HCT116 (cell line): ENCODE data around the gene THBS3. TPM values are rescaled to one million over a fixed set of nuclear protein-coding genes. Genes with fewer than 3 reads are reported as not detected.

Source experiments
- ATAC-seq: fragments of 200-7000 bp; cut with Tn5 transposase; 2 replicates; pipeline ENCODE4 v1.9.1; 2020; ENCODE audit warnings: mild to moderate bottlenecking, moderate library complexity
- BruUV-seq: library from RNA; stranded (reverse); fragments of 400-500 nt; replicated peaks from 2 replicates; lab custom pipeline; 2021; lab: Mats Ljungman, UMichigan
- CTCF ChIA-PET: fragments of 300-600 bp; sonication (Branson Sonifier 250); formaldehyde crosslinking; loops from one replicate; lab custom pipeline; 2021; ENCODE audit warnings: antibody characterized with exemption; lab: Charles Lee
- POLR2A ChIA-PET: fragments of 300-600, 350-600 bp; sonication (Branson Sonifier 250); formaldehyde crosslinking; loops from one replicate; lab custom pipeline; 2021; ENCODE audit warnings: antibody characterized with exemption; lab: Charles Lee
- RAD21 ChIA-PET, 2 experiments: fragments of 300-600 bp; sonication (Branson Sonifier 250); formaldehyde crosslinking; loops; one replicate each; lab custom pipeline; 2023; ENCODE audit warnings: low total read pairs in 2 of 2; ENCODE audit not compliant: uncharacterized antibody in 2 of 2, unreplicated experiment in 2 of 2, low non-redundant PET in 1 of 2; lab: Charles Lee
- DNase-seq: peaks from one replicate; pipeline ENCODE4 v3.0.0-alpha.2; 2010; ENCODE audit warnings: low read depth, low spot score
- H2AFZ ChIP-seq: fragments of 200-600 bp; shearing (Covaris generic), sonication (generic); 2 replicates; pipeline ENCODE4 v1.6.1; 2017; ENCODE audit warnings: low read depth, mixed run types, mixed read lengths, antibody characterized with exemption, low read length; ENCODE audit not compliant: poor library complexity, severe bottlenecking
- H3K27ac ChIP-seq: 2 replicates; pipeline ENCODE4 v1.5.1; 2012; ENCODE audit warnings: low read depth, low read length
- H3K27me3 ChIP-seq: fragments of 200-600 bp; sonication (generic); 2 replicates; pipeline ENCODE4 v1.6.1; 2016; ENCODE audit warnings: mixed run types, low read length, mixed read lengths; ENCODE audit not compliant: insufficient read depth
- H3K36me3 ChIP-seq, 2 experiments: fragments of 200-500 bp in 1 of 2; fragments of 200-600 bp in 1 of 2; sonication (Bioruptor generic) in 1 of 2; sonication (generic) in 1 of 2; 2 replicates each; pipeline versions ENCODE4 v1.5.1 to v1.6.1; 2014 to 2016; ENCODE audit warnings: low read length in 2 of 2, inconsistent platforms in 1 of 2, mixed read lengths in 1 of 2, mixed run types in 1 of 2; ENCODE audit not compliant: insufficient read depth in 2 of 2, control insufficient read depth in 1 of 2
- H3K4me1 ChIP-seq, 2 experiments: fragments of 200-600 bp in 1 of 2; sonication (generic) in 1 of 2; 2 replicates each; pipeline versions ENCODE4 v1.5.1 to v1.6.1; 2012 to 2017; ENCODE audit warnings: low read length in 2 of 2, inconsistent platforms in 1 of 2, mild to moderate bottlenecking in 1 of 2, mixed read lengths in 1 of 2, mixed run types in 1 of 2, moderate library complexity in 1 of 2; ENCODE audit not compliant: insufficient read depth in 2 of 2, control insufficient read depth in 1 of 2
- H3K4me2 ChIP-seq: fragments of 200-600 bp; sonication (generic); 2 replicates; pipeline ENCODE4 v1.6.1; 2017; ENCODE audit warnings: mixed run types, low read length, mixed read lengths
- H3K4me3 ChIP-seq, 2 experiments: fragments of 200-600 bp in 1 of 2; sonication (generic) in 1 of 2; replicated peaks in 1 of 2; 2 replicates each; pipeline ENCODE4 v1.5.1; 2011 to 2016; ENCODE audit warnings: low read length in 2 of 2, control low read depth in 1 of 2, low read depth in 1 of 2, mild to moderate bottlenecking in 1 of 2, mixed read lengths in 1 of 2, mixed run types in 1 of 2
- H3K79me2 ChIP-seq: fragments of 200-600 bp; sonication (generic); 2 replicates; pipeline ENCODE4 v1.6.1; 2017; ENCODE audit warnings: mild to moderate bottlenecking, mixed run types, low read length, moderate library complexity, mixed read lengths; ENCODE audit not compliant: insufficient read depth
- H3K9ac ChIP-seq: fragments of 200-600 bp; sonication (generic); 2 replicates; pipeline ENCODE4 v1.6.1; 2016; ENCODE audit warnings: low read length, mixed read lengths
- H3K9me2 ChIP-seq: fragments of 200-600 bp; sonication (generic), shearing (Covaris generic); 2 replicates; pipeline ENCODE4 v1.6.1; 2017; ENCODE audit warnings: mixed run types, mild to moderate bottlenecking, moderate library complexity; ENCODE audit not compliant: insufficient read depth
- H3K9me3 ChIP-seq, 2 experiments: fragments of 200-500 bp in 1 of 2; fragments of 200-600 bp in 1 of 2; sonication (Bioruptor generic) in 1 of 2; sonication (generic) in 1 of 2; 2 replicates each; pipeline ENCODE4 v1.6.1; 2014 to 2017; ENCODE audit warnings: low read length in 2 of 2, mixed read lengths in 2 of 2, inconsistent platforms in 1 of 2, low read depth in 1 of 2, mild to moderate bottlenecking in 1 of 2, mixed run types in 1 of 2, moderate library complexity in 1 of 2; ENCODE audit not compliant: control insufficient read depth in 1 of 2, insufficient read depth in 1 of 2
- H4K20me1 ChIP-seq: fragments of 200-600 bp; sonication (generic), shearing (Covaris generic); 2 replicates; pipeline ENCODE4 v1.6.1; 2017; ENCODE audit warnings: mixed run types, mild to moderate bottlenecking, moderate library complexity; ENCODE audit not compliant: insufficient read depth
- CBX3 ChIP-seq: IDR thresholded peaks from 2 replicates; pipeline ENCODE4 v1.6.1; 2012; ENCODE audit warnings: low read depth
- CEBPB ChIP-seq: IDR thresholded peaks from 2 replicates; pipeline ENCODE4 v1.6.1; 2012; ENCODE audit warnings: low read depth
- EZH2 ChIP-seq: fragments of 200-600 bp; sonication (generic); IDR thresholded peaks from 2 replicates; pipeline ENCODE4 v1.6.1; 2017; ENCODE audit warnings: antibody characterized with exemption, mixed run types
- FOSL1 ChIP-seq: IDR thresholded peaks from 2 replicates; pipeline ENCODE4 v1.6.1; 2012; ENCODE audit warnings: low read depth
- JUND ChIP-seq: IDR thresholded peaks from 2 replicates; pipeline ENCODE4 v1.6.1; 2012
- MAX ChIP-seq: IDR thresholded peaks from 2 replicates; pipeline ENCODE4 v1.6.1; 2012
- POLR2A ChIP-seq: IDR thresholded peaks from 2 replicates; pipeline ENCODE4 v1.7.0; 2011; ENCODE audit warnings: borderline replicate concordance; ENCODE audit not compliant: insufficient read depth, insufficient read length; ENCODE audit errors: extremely low read depth
- POLR2AphosphoS5 ChIP-seq: IDR thresholded peaks from 2 replicates; pipeline ENCODE4 v1.6.1; 2011; ENCODE audit warnings: mild to moderate bottlenecking, low read depth, low read length, moderate library complexity
- RAD21 ChIP-seq: IDR thresholded peaks from 2 replicates; pipeline ENCODE4 v1.6.1; 2012; ENCODE audit warnings: low read depth, mild to moderate bottlenecking
- SRF ChIP-seq: IDR thresholded peaks from 2 replicates; pipeline ENCODE4 v1.6.1; 2012; ENCODE audit warnings: low read depth
- YY1 ChIP-seq: IDR thresholded peaks from 2 replicates; pipeline ENCODE4 v1.6.1; 2011; ENCODE audit warnings: low read length, low read depth, moderate library complexity, mild to moderate bottlenecking; ENCODE audit not compliant: insufficient replicate concordance; ENCODE audit errors: extremely low read depth
- ZFX ChIP-seq: fragments of 450-650 bp; IDR thresholded peaks from 2 replicates; pipeline ENCODE4 v1.6.1; 2017
- ZNF274 ChIP-seq: fragments of 200-500 bp; sonication (Bioruptor generic); IDR thresholded peaks from 2 replicates; pipeline ENCODE4 v1.6.1; 2014; ENCODE audit warnings: mild to moderate bottlenecking, low read depth, low read length, inconsistent platforms
- intact Hi-C: fragments of 100-400 bp; cut with micrococcal nuclease; formaldehyde crosslinking; loops from 2 replicates; pipeline ENCODE4 v1.10.0; 2022
- total RNA-seq: library from RNA; stranded (reverse); gene quantifications from one replicate; pipeline ENCODE4 v1.2.1, GENCODE V29; 2021; ENCODE audit not compliant: unreplicated experiment
- TF ChIP-seq, protein P1 (sequence below): IDR thresholded peaks from 2 replicates; pipeline ENCODE4 v1.6.1; 2012
- TF ChIP-seq, protein P2 (sequence below): IDR thresholded peaks from 2 replicates; pipeline ENCODE4 v1.6.1; 2012; ENCODE audit warnings: low read depth

The THBS3 gene
- total RNA-seq, 1 experiment from 2014 or later, result 15.9 TPM

DNA sequence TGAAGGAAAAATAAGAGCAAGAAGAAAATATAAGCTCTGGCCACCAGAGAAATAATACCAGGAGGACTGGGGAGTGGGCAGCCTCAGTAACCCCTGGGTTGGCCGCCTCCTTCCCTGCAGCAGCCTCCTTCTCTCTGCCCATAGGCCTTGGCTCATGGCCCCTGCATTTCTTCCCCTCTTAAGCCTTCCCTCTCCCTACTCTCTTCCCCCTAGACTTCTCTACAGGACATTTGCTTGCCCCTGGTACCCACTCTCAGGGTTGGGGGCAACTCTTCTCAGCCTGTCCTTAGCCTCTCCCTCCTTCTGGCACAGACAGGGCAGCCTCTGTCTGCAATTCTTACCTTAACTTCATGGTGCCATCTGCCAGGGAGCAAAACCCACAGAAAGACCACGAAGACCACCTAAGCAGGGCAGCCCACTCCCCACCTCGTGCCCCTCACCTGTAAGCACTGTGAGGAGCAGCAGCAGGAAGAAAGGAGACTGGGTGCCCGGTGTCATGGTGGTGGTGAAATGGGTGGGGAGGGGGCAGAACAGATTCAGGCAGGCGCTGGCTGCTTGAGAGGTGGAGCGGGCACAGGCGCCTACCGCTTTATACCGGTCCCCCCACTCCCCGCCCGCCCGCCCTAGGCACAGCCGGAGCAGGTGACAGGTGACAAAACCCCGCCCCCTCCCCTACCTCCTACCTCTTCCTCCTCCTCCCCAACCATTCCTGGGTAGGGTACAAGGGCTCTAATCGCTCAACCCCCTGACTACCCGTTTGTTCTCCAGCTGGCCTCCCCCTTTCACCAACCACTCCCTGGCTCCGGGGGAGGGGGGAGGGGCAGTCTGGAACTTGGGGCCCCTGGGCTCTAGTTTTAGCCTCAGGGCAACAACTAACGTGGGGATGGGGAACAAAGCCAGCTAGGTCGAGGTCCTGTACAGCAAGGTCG, 15.1 kb downstream of the THBS3 start:
- DNase-seq (no peak), ATAC-seq (peak; percentile 20)
- POLR2A ChIA-PET, result interaction anchor here (0.6 to 2.6 kb wide), 9 partner anchors 8 to 131 kb away, joined by 3 to 15 read pairs (median 7); partner anchors contain the start of gene KRTCAP2
- Histone ChIP-seq H4K20me1 (no peaks in the 10 kb centered on the region), H3K4me1 (peaks cover 15 to 36% of the 10 kb centered on the region in 2 experiments; a peak in 3 of 4 replicates), H3K36me3 (peaks cover 0 to 6% of the 10 kb centered on the region in 2 experiments; a peak in 2 of 4 replicates), H3K27ac (peak overlapping the region; percentile 97), H3K9me2 (no peaks in the 10 kb centered on the region), H3K27me3 (no peaks in the 10 kb centered on the region), H3K9me3 (no peaks in the 10 kb centered on the region), H3K4me3 (peak overlapping the region; percentile 65 to 66), H3K4me2 (peak overlapping the region; percentile 95), H3K79me2 (peaks cover 9% of the 10 kb centered on the region), H3K9ac (peak overlapping the region; percentile 89), H2AFZ (no peak overlapping the region)
- intact Hi-C loops, result no loop called here
- no peak for TF ChIP-seq MAX
- no peak for TF ChIP-seq ZNF274
- TF ChIP-seq POLR2A, result peak; percentile 6
- CTCF ChIA-PET, result interaction anchor here (0.6 to 4.6 kb wide), 11 partner anchors 11 to 209 kb away, joined by 3 to 71 read pairs (median 8); partner anchors contain the start of genes FLAD1, KRTCAP2, THBS3 and TRIM46
- RAD21 ChIA-PET, result interaction anchor here in 1 of 2 experiments (0.6 to 1.5 kb wide), 2 partner anchors 15 to 16 kb away, joined by 3 read pairs; no protein-coding TSS in a partner anchor
- no TSS peak for BruUV-seq

- peak overlapping the region; percentile 95; the same call in 1 of the 2 replicates for H3K4me2 ChIP-seq
- H2AFZ ChIP-seq, result no peak overlapping the region
- H3K9me3 ChIP-seq, result no peaks in the 10 kb centered on the region
- peak overlapping the region; percentile 33; the same call in 1 of the 2 replicates for H3K27ac ChIP-seq
- ChIA-PET CTCF (interaction anchor here (4.6 kb wide), 1 partner anchor 18 kb away, joined by 71 read pairs; the partner anchor contains the start of genes KRTCAP2 and TRIM46), POLR2A (no interaction called here), RAD21 (no interaction called here)
- DNase-seq, result no peak
- H3K36me3 ChIP-seq, result peaks cover 0 to 5% of the 10 kb centered on the region in 2 experiments; a peak in 1 of 4 replicates
- H3K9me2 ChIP-seq, result no peaks in the 10 kb centered on the region
- no TSS peak for BruUV-seq
- H3K79me2 ChIP-seq, result peaks cover 9% of the 10 kb centered on the region
- no peak for ATAC-seq
- H4K20me1 ChIP-seq, result no peaks in the 10 kb centered on the region
- H3K4me1 ChIP-seq, result peaks cover 15 to 36% of the 10 kb centered on the region in 2 experiments; a peak in 3 of 4 replicates
- no peak overlapping the region for H3K4me3 ChIP-seq
- no peak overlapping the region for H3K9ac ChIP-seq
- H3K27me3 ChIP-seq, result no peaks in the 10 kb centered on the region
- intact Hi-C loops, result no loop called here
- TF ChIP-seq MAX (no peak), CEBPB (no peak), POLR2AphosphoS5 (no peak), RAD21 (no peak), ZFX (no peak), YY1 (no peak), FOSL1 (no peak), JUND (no peak), EZH2 (no peak), CBX3 (no peak), SRF (no peak)
- TF ChIP-seq, protein P1, sequence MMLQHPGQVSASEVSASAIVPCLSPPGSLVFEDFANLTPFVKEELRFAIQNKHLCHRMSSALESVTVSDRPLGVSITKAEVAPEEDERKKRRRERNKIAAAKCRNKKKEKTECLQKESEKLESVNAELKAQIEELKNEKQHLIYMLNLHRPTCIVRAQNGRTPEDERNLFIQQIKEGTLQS, result no peak
- TF ChIP-seq, protein P2, sequence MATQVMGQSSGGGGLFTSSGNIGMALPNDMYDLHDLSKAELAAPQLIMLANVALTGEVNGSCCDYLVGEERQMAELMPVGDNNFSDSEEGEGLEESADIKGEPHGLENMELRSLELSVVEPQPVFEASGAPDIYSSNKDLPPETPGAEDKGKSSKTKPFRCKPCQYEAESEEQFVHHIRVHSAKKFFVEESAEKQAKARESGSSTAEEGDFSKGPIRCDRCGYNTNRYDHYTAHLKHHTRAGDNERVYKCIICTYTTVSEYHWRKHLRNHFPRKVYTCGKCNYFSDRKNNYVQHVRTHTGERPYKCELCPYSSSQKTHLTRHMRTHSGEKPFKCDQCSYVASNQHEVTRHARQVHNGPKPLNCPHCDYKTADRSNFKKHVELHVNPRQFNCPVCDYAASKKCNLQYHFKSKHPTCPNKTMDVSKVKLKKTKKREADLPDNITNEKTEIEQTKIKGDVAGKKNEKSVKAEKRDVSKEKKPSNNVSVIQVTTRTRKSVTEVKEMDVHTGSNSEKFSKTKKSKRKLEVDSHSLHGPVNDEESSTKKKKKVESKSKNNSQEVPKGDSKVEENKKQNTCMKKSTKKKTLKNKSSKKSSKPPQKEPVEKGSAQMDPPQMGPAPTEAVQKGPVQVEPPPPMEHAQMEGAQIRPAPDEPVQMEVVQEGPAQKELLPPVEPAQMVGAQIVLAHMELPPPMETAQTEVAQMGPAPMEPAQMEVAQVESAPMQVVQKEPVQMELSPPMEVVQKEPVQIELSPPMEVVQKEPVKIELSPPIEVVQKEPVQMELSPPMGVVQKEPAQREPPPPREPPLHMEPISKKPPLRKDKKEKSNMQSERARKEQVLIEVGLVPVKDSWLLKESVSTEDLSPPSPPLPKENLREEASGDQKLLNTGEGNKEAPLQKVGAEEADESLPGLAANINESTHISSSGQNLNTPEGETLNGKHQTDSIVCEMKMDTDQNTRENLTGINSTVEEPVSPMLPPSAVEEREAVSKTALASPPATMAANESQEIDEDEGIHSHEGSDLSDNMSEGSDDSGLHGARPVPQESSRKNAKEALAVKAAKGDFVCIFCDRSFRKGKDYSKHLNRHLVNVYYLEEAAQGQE, result no peak
Observed at GRCh38 chr1:155191904-155192303, 15.8 kb downstream of the THBS3 start.
